ENCODE results near the gene N4BP2.

Gene N4BP2

DNA sequence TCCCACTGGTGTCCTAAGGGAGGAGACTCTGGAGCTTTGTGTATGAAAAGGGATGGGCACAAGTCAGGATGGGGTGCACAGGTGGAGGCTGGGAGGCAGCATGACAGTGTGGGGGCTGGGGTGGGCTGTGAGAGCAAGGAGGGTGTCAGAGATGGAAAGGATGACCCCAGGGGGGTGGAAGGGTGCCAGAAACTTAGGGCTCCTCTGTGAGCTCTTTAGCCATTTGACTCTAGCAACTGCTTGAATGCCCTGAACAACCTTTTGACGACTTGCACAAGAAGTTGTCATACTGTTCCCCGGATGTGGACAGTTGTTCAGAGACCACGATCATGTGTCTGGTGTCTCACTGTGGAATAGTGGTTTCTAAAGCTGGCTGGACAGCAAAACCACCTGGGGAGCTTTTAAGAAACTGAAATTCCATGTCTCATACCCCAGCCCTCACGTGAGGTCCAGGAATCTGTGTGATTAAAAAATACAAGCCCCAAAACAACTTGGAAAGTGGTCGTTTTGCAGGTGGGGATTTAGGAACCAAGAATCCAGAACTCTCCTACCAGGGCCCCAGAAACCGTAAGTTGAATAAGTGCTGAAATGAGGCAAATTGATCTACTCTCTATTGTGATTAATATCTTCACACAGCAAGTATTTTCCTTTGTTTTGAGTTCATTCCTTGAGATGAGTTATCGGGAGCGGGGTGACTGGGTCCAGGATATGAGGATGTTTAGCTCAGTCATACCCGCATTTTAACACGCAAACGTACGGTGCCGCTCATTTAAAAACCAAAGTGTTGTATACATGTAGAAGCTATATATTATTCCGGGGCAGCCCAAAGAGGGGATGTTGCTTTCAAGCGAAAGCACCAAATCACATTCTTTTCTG, 143.6 kb downstream of the N4BP2 start:
- peaks cover 12% of the 10 kb centered on the region for H3K4me1 ChIP-seq (ENCODE audit: insufficient read depth, low read length)
- no peaks in the 10 kb centered on the region for H3K9me3 ChIP-seq (ENCODE audit: low read length)
- H3K27me3 ChIP-seq (ENCODE audit: insufficient read depth, low read length): no peaks in the 10 kb centered on the region
- H2AFZ ChIP-seq (ENCODE audit: low read depth, low read length): no peak overlapping the region
- H3K36me3 ChIP-seq (ENCODE audit: insufficient read depth, low read length): no peaks in the 10 kb centered on the region
- H3K4me3 ChIP-seq (ENCODE audit: low read length): no peak overlapping the region

DNA sequence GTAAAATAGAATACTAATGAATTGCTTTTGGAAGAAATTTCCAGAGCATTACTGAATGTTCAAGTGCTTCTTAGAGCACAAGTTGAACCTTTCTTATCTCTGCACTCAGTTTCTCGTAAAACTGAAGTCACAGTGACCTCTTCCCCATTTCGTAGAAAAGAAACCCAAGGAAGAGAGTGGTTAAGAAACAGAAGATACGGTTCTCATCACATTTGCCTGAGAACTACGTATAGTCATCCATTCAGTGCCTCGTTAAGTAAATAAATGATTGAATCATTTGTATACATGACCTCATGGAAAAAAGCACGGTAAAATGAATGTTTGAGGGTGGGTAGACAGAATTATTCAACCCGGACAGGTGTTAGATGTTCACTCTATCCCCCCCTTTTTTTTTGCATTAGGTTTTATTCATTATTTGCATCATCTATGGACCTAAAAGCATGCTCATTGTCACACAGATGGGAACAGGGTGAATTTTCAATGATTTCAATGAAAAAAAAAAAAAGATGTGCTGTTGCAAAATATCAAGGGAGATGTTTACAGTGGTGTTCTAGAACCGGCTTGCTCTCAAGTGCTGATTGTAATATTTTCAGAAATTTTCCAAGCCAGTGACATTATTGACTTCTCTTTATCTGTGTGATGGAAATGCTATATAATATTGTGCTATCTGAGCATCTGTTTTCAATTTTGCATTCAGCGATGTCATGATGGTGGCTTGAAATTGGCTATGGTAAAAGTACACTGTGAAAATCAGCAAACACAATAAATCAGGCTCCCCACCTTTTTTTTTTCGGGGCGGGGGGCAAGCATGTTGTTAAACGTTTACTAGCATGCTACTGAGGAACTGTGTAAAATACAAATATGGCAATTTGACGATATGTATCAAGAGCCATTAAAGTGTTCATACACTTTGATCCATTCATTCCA, 144.5 kb downstream of the N4BP2 start:
- Histone ChIP-seq H2AFZ (ENCODE audit: low read depth, low read length) (no peak overlapping the region), H3K9me3 (ENCODE audit: low read length) (no peaks in the 10 kb centered on the region), H3K4me1 (ENCODE audit: insufficient read depth, low read length) (peaks cover 12% of the 10 kb centered on the region), H3K36me3 (ENCODE audit: insufficient read depth, low read length) (no peaks in the 10 kb centered on the region), H3K4me3 (ENCODE audit: low read length) (no peak overlapping the region), H3K27me3 (ENCODE audit: insufficient read depth, low read length) (no peaks in the 10 kb centered on the region)

DNA sequence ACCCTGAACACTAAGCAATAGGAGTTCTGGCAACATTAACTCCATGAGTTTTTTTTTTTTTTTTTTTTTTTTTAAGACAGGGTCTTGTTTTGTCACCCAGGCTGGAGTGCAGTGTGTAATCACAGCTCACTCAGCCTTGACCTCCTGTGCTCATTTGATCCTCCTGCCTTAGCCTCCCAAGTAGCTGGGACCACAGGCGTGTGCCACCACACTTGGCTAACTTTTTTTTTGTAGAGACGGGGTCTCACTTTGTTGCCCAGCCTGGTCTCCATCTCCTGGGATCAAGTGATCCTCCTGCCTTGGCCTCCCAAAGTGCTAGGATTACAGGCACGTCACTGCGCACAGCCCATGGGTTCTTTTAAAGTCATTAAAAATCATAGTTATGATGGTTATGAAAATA, 145.2 kb downstream of the N4BP2 start:
- no peak overlapping the region for H3K4me3 ChIP-seq (ENCODE audit: low read length)
- no peak overlapping the region for H2AFZ ChIP-seq (ENCODE audit: low read depth, low read length)
- H3K4me1 ChIP-seq (ENCODE audit: insufficient read depth, low read length): peaks cover 7% of the 10 kb centered on the region
- no peaks in the 10 kb centered on the region for H3K9me3 ChIP-seq (ENCODE audit: low read length)
- no peaks in the 10 kb centered on the region for H3K27me3 ChIP-seq (ENCODE audit: insufficient read depth, low read length)
- no peaks in the 10 kb centered on the region for H3K36me3 ChIP-seq (ENCODE audit: insufficient read depth, low read length)

DNA sequence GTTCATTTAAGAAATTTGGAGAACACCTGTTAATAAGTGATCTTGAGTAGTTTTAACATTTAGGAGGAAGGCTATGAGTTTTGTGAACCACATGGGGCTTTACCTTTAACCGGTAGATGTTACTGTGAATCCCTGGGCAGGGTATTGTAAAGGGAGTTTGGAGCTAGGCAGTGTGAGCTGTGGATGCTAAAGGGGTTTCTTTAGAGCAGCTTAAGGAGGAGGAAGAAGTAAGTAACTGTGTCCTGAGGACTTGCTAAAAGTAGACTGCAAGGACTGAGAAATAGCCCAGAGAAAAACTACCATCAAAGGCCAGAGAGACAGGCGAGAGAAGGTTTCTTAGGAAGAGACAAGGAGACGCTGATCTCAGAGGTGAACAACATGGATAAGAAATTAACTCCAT, 145.8 kb downstream of the N4BP2 start:
- Histone ChIP-seq H3K27me3 (ENCODE audit: insufficient read depth, low read length) (no peaks in the 10 kb centered on the region), H3K4me1 (ENCODE audit: insufficient read depth, low read length) (peaks cover 4% of the 10 kb centered on the region), H3K36me3 (ENCODE audit: insufficient read depth, low read length) (no peaks in the 10 kb centered on the region), H2AFZ (ENCODE audit: low read depth, low read length) (no peak overlapping the region), H3K4me3 (ENCODE audit: low read length) (no peak overlapping the region), H3K9me3 (ENCODE audit: low read length) (no peaks in the 10 kb centered on the region)

DNA sequence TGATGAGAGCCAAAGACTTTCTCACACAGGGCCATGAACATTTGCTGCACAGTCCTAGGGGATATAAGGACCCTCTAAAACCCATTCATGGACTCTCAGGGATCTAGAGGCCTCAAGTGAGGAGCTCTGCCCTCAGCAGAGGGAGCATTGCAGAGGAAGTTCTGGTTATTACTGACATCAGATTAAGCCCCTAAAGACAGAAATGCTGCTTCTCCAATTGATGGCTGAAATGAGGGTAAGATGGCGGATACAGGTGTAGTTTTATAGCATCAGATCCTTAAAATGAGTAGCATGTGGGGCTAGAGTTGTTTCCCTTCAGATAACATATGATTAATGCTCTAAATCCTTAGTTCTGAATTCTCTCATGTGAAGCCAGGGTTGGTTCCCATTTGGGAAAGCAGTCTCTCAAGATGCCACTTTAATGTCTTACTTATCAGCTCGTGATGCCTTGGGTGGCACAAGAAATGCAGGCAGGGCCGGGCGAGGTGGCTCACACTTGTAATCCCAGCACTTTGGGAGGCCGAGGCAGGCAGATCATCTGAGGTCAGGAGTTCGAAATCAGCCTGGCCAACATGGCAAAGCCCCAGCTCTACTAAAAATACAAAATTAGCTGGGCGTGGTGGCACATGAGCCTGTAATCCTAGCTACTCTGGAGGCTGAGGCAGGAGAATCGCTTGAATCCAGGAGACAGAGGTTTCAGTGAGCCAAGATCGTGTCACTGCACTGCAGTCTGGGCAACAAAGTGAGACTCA, 148.0 kb downstream of the N4BP2 start:
- no peaks in the 10 kb centered on the region for H3K4me1 ChIP-seq (ENCODE audit: insufficient read depth, low read length)
- H2AFZ ChIP-seq (ENCODE audit: low read depth, low read length): no peak overlapping the region
- H3K27me3 ChIP-seq (ENCODE audit: insufficient read depth, low read length): no peaks in the 10 kb centered on the region
- no peaks in the 10 kb centered on the region for H3K9me3 ChIP-seq (ENCODE audit: low read length)
- no peaks in the 10 kb centered on the region for H3K36me3 ChIP-seq (ENCODE audit: insufficient read depth, low read length)
- H3K4me3 ChIP-seq (ENCODE audit: low read length): no peak overlapping the region

DNA sequence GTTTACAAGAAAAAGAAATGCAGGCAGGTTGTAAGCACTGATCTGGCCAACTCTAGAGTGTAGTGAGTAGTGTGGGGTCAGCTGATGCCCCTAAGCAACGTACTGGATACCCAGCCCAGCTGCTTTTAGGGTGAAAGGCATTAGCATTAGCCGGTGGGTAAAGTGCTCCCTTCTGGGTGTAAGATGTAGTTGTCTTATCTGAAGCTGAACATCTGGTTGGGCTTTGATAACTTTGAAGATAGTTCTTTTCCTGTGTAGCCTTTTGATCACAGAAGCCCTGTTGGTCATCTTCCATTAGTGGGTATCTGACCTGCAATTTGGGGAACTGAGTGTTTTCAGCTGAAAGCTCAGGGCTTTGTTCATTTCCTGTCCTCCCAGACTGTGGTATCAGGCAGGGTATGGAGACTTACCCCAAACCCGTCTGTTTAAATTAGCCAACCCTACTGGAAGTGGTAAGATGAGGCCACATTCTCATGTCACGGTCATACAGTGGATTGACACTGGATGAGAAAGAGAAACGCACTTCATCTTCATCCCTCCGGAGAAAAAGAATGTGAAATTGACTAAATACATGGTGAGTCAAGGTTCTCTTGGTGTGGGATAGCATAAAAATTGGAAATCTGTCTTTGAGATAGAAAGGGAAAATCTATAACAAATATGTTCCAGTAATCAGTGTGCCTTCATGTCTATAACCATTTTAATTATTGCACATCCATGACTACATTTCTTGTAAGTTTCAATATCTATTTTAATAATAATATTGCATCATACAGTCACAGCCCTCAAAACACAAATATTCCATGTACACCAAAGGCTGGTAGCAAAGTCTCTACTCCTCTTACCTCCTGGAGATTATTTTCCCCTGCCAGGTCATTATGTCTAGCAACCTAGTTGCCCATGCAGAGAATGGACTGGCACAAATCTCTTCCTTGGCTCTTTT, 148.9 kb downstream of the N4BP2 start:
- Histone ChIP-seq H3K4me1 (ENCODE audit: insufficient read depth, low read length) (no peaks in the 10 kb centered on the region), H3K9me3 (ENCODE audit: low read length) (no peaks in the 10 kb centered on the region), H3K36me3 (ENCODE audit: insufficient read depth, low read length) (no peaks in the 10 kb centered on the region), H3K4me3 (ENCODE audit: low read length) (no peak overlapping the region), H3K27me3 (ENCODE audit: insufficient read depth, low read length) (no peaks in the 10 kb centered on the region), H2AFZ (ENCODE audit: low read depth, low read length) (no peak overlapping the region)

DNA sequence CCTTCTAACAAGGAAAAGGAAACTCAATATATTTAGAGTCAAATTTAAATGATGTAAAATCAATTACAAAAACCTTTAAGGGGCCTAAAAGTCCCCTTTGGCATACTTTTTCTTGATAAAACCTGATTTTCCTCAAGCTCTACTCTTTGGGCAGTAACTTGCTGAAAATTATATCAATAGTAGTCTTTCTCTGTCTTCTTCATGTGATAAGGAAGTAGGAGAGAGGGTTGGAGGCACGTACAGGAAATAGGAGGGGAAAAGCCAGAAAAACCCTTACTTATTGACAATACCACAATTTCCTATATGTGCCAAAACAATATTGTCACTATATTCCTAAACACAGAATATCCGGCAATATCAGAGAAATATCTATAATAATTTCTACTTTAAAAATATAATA, 149.8 kb downstream of the N4BP2 start:
- H3K9me3 ChIP-seq (ENCODE audit: low read length): no peaks in the 10 kb centered on the region
- H3K27me3 ChIP-seq (ENCODE audit: insufficient read depth, low read length): no peaks in the 10 kb centered on the region
- no peak overlapping the region for H3K4me3 ChIP-seq (ENCODE audit: low read length)

More for the DNA sequence above, 149.8 kb downstream of the N4BP2 start:
- Histone ChIP-seq H2AFZ (ENCODE audit: low read depth, low read length) (no peak overlapping the region), H3K4me1 (ENCODE audit: insufficient read depth, low read length) (no peaks in the 10 kb centered on the region), H3K36me3 (ENCODE audit: insufficient read depth, low read length) (no peaks in the 10 kb centered on the region)

All from neuron (in vitro differentiated cells).